Daoy (cell line): ENCODE data around the gene CREB5. TPM values are rescaled to one million over a fixed set of nuclear protein-coding genes. Genes with fewer than 3 reads are reported as not detected.
A peak's percentile ranks its signal among the peaks of the same experiment; 100 is the strongest.
"Not testable (repeated sequence)": the region's sequence is repeated elsewhere in the genome, so short reads cannot be mapped to it uniquely, and the experiment has no call there.

Experiments used
- DNase-seq: peaks from one replicate; pipeline ENCODE4 v3.0.0-alpha.2; 2015; ENCODE audit warnings: low read depth
- total RNA-seq: library from RNA; depleted of rRNA; stranded (reverse); fragments of >200 nt; shearing (Covaris generic); gene quantifications from 2 replicates; pipeline ENCODE4 v1.2.3, GENCODE V29; 2014

CREB5 gene
- total RNA-seq, 1 experiment from 2014 or later, result 12.1 TPM

GRCh38 chr7:28811701-28812430 is 399.5 kb downstream of the CREB5 start:
- DNase-seq, result no peak

DNA sequence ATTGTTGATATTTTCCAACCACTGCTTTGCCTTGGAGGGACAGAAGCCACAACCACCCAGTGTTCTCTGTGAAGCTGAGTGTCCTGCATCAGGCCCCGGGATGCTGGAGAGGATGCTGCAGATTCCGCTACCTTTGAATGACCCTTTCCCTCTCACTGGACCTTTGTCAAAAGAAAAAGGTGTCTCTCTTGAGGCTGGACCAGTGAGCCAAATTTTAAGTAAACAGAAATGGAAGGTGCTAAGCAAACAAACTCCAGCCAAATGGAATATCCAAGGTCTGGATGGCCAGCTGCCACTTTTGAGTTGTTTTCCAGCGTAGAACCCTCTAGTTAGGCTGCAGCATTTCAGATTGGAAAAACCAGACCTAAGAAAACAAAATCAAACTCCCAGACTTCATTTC is 400.3 kb downstream of the CREB5 start:
- DNase-seq, result no peak

DNA sequence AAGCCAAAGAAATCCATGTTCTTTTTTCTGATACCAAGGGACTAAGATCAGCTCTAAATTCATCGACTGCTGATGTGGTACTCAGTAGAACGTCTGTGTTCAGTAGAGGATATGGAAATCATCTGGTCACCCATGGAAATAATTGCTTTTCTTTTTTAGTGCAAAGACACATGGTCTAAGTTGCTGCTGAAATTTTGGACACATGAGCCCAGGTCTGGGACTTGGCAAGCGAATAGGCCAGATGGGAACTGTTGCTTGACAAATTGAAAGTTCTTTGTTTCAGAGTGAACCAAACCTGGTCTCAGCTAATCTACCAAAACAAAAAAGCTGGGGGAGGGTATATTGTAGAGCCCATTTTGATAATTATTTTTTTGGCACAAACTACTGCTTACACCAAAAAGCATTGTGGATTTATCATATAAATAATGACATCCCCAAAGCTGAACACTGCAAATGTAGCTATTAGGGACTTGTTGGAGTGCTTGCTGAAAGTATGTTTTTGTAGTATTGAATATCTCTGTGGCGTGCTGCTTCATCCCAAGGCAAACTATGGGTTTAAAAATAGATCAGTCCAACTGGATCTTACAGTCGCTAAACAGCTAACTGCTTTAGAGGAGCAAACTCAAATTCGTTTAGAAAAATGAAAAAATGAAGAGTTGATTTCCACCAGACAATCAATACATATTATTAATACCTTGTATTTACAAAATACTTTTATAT is 401.1 kb downstream of the CREB5 start:
- DNase-seq, result no peak

DNA sequence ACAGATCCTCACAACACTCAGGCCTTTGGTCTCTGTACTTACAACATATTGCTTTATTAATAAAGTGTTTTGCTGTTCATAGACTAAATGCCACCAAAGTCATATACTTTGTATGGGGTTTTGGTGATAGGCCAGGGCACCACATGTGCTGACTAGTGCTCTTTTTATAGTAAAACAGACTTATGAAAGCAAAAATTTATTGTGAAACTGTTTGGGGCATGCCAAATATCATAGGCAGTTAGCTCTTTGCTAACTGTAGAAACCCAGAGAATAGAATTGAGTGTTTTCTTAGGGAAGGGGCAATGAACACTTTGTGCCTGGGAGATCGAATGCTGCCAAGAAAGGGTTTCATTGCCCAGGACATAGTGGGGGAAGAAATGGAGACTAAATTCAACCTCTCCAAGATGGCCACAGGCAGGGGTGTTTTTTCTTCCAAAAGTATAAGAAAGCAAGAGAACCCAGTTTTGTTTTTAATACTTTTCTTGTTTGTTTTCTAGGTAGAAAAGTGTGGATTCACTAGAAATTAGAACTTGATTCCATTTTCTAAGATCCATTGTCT is 403.1 kb downstream of the CREB5 start:
- DNase-seq, result no peak

DNA sequence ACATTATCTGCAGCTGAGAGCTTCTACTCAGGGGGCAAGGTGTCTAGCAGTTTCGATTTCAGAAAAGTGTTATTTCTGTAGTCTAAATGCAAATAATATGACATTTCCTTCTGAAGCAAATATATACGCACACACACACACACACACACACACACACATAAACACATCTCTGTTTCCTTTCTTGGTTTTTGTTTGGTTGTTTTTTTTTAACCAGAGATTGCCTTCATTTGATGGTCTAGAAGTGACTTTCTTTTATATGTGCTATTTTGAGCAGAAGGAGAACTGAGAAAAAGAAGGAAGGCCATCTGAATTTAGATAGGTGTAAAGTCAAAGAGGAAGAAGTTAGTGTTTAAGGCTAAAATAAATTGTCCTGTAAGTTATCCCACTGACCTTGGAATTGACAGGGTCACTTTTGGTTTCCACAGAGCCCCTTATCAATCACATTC is 403.6 kb downstream of the CREB5 start:
- no peak for DNase-seq

GRCh38 chr7:28818996-28819395 is 406.7 kb downstream of the CREB5 start:
- no peak for DNase-seq

GRCh38 chr7:28823582-28823981 is 411.3 kb downstream of the CREB5 start:
- DNase-seq, result no peak

- not testable (repeated sequence) for DNase-seq
Observed at GRCh38 chr7:28825817-28826448, 413.6 kb downstream of the CREB5 start.

DNA sequence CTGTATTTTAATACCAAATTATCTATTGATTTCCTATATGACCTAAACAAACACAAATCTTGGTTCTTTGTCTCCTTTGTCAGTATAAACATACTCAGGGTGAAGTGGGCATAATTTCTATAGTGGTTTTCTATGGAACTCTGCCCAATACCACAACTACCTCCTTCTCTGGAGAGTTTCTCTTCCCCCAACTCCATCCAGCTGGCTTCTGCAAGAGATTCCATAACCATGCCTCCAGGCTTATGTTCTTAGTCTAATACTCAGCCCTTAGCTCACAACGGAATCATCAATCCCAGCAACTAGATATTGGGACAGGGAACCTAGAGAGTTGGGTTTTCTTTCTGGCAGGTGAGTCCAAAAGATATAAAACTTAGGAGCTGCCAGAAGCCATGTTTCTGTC is 418.5 kb downstream of the CREB5 start:
- DNase-seq, result peak; percentile 40

DNA sequence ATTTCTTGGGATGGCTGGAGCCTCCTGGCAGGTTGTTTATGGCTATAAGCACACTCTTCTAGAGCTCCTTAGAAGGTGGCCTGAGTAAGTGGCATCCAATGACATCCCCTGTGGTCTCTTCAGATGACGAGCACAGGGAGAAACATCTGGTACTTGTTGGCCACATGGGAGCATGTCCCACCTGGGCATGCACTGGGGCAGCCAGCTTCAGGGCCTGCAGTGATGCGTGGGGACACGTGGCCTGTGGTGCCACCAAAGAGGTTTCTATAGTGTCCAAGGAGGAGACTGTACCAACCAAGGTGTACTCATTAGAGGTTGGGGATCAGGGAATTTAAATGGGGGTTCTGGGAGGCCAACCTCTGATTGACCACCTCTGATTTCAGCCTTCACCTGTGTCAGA is 420.4 kb downstream of the CREB5 start:
- DNase-seq, result no peak

- peak; percentile 56 for DNase-seq
Observed at GRCh38 chr7:28835800-28836199, 423.5 kb downstream of the CREB5 start.

DNA sequence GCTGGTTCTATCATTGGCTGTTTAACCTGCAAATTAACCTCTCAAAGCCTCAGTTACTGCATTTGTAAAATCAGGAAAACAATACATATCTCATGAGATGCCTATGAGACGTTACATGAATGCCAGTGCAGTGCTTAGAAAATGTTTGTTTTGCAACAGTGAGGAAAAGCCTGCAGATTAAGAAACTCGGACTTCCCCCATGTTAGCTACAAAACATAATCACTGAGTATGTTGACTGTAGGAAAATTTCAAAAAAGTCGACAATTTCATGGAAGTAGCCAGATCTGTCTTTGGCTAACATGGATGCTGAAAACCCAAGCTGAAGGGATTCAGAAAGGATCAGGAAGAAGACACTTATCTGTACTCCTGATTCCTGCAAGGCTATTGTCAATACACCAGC is 424.4 kb downstream of the CREB5 start:
- no peak for DNase-seq

DNA sequence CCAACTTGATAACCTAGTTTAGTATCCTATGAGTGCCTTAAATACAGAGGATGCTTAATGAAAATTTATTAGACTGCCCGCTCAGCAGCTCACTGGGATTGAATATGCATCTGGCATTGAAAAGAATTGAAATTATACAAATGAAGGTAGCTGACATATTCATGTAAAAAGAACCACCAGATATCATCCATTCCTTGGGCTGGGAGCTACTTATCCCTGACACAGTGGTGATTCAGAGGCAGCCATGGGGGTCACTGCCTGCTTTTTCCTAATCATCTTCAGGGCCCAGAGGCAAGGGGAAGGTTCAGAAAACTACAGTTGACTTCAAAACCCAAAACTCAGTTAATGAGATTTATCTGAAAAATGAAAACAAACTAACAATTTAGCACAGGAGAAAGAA is 424.9 kb downstream of the CREB5 start:
- DNase-seq, result no peak

DNA sequence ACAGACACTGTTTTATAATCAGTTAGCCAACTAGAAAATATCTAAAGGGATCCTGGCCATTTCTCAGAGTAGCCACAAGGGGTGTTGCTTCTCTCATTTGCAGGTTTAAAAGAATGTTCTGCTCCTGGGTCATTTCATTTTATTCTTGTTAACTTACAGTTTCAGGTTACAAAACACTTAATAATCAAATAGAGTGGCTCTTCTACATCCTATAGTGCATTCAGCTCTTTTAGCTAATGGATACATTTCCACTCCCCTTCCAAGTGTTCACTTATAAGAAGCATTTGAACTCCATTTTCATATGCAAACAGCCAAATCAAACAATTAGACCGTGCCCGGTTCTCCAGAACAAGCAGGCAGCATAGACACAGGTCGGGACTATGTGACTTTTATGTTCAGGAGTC is 428.3 kb downstream of the CREB5 start:
- DNase-seq, result no peak

DNA sequence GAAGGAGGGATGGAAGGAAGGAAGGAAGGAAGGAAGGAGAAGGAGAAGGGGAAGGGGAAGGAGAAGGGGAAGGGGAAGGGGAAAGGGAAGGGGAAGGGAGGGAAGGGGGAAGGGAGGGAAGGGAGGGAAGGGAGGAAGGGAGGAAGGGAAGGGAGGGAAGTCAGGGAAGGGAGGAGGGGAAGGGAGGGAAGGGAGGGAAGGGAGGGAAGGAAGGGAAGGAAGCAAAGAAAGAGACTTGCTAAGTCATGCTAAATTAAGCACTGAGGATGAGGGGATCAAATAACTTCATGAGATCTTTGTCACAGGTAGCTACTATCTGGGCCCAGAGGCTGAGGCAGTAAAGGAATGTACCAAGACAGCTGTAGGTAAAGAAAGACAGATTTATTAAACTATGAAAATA is 429.4 kb downstream of the CREB5 start:
- DNase-seq, result no peak

GRCh38 chr7:28842769-28843295 is 430.5 kb downstream of the CREB5 start:
- no peak for DNase-seq

DNA sequence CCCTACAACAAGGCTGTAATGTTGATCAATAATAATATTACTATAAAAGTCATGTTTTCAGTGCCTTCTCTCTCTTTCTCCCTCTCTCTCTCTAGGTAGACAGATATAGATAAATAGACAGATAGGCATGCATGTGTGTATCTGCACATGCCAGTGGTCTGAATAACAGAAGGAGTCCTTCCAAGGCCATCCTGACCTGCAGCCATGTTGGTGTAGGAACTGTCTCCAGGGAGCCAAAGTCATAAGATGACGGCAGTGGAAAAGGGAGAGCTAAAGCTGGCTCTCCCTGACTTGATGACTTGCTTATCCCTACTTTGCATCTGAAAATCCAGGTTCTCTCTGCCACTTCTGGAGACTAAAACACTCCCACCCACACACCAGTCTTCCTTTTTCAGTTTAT is 432.8 kb downstream of the CREB5 start:
- no peak for DNase-seq

- DNase-seq, result no peak
Observed at GRCh38 chr7:28847176-28847575, 434.9 kb downstream of the CREB5 start.

GRCh38 chr7:28847681-28848080 is 435.4 kb downstream of the CREB5 start:
- no peak for DNase-seq

- DNase-seq, result no peak
Observed at GRCh38 chr7:28848906-28849305, 436.6 kb downstream of the CREB5 start.

DNA sequence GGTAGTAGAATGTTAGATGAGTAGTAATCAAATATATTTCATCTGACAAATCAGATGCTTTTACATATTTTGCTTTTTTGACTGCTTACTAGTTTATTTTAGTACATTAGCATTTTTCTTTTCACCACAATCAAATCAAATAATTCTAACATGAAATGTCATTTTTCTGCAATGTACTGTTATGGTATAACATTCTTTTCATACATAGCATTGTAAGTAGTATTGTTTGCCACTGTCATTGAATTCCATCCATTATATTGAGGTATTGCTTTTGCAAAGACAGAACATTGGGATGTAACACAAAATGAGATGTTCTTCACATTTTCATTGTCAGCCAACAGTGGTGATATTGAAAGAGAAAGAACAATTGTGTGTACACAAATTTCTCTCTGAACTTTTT is 438.4 kb downstream of the CREB5 start:
- no peak for DNase-seq

- DNase-seq, result peak; percentile 55
Observed at GRCh38 chr7:28853150-28853549, 440.8 kb downstream of the CREB5 start.
